Measurements from ENCODE around the gene LHFPL4. TPM values are rescaled to one million over a fixed set of nuclear protein-coding genes. Genes with fewer than 3 reads are reported as not detected.

Gene LHFPL4
- polyA plus RNA-seq, 1 experiment, result not detected

GRCh38 chr3:9480265-9480664, 73.4 kb downstream of the LHFPL4 start:
- ChIA-PET CTCF (no interaction called here), POLR2A (interaction anchor here (0.5 kb wide), 1 partner anchor 28 kb away, joined by 5 read pairs; no protein-coding TSS in a partner anchor)
- H3K9me3 ChIP-seq (ENCODE audit: control insufficient read depth, insufficient read depth, low read length), result no peaks in the 10 kb centered on the region
- no peak for DNase-seq (ENCODE audit: low read depth, low spot score)
- no peak overlapping the region for H3K4me3 ChIP-seq (ENCODE audit: low read depth, low read length)
- H3K27me3 ChIP-seq (ENCODE audit: control insufficient read depth, insufficient read depth, low read length), result no peaks in the 10 kb centered on the region
- no peak for TF ChIP-seq CTCF (IDR thresholded peaks at IDR 0.05; ENCODE audit: low read depth, low read length)
- no peak overlapping the region for H3K27ac ChIP-seq (ENCODE audit: low read depth, low read length)

GRCh38 chr3:9476935-9477334, 76.7 kb downstream of the LHFPL4 start:
- POLR2A ChIA-PET, result interaction anchor here (0.6 kb wide), 1 partner anchor 52 kb away, joined by 11 read pairs; no protein-coding TSS in a partner anchor
- H3K27ac ChIP-seq (ENCODE audit: low read depth, low read length), result no peak overlapping the region
- H3K9me3 ChIP-seq (ENCODE audit: control insufficient read depth, insufficient read depth, low read length), result no peaks in the 10 kb centered on the region
- no peak for TF ChIP-seq CTCF (IDR thresholded peaks at IDR 0.05; ENCODE audit: low read depth, low read length)
- no peak for DNase-seq (ENCODE audit: low read depth, low spot score)
- CTCF ChIA-PET, result no interaction called here
- H3K27me3 ChIP-seq (ENCODE audit: control insufficient read depth, insufficient read depth, low read length), result no peaks in the 10 kb centered on the region
- H3K4me3 ChIP-seq (ENCODE audit: low read depth, low read length), result no peak overlapping the region

- ChIA-PET CTCF (no interaction called here), POLR2A (no interaction called here)
- Histone ChIP-seq H3K4me3 (ENCODE audit: low read depth, low read length) (no peak overlapping the region), H3K9me3 (ENCODE audit: control insufficient read depth, insufficient read depth, low read length) (no peaks in the 10 kb centered on the region), H3K27me3 (ENCODE audit: control insufficient read depth, insufficient read depth, low read length) (no peaks in the 10 kb centered on the region), H3K27ac (ENCODE audit: low read depth, low read length) (no peak overlapping the region)
- no peak for DNase-seq (ENCODE audit: low read depth, low spot score)
- no peak for TF ChIP-seq CTCF (IDR thresholded peaks at IDR 0.05; ENCODE audit: low read depth, low read length)
These were observed 79.1 kb downstream of the LHFPL4 start for GRCh38 chr3:9474482-9474881.

GRCh38 chr3:9473496-9474065, 80.0 kb downstream of the LHFPL4 start:
- POLR2A ChIA-PET, result no interaction called here
- Histone ChIP-seq H3K9me3 (ENCODE audit: control insufficient read depth, insufficient read depth, low read length) (no peaks in the 10 kb centered on the region), H3K27ac (ENCODE audit: low read depth, low read length) (no peak overlapping the region), H3K27me3 (ENCODE audit: control insufficient read depth, insufficient read depth, low read length) (no peaks in the 10 kb centered on the region), H3K4me3 (ENCODE audit: low read depth, low read length) (no peak overlapping the region)
- no peak for DNase-seq (ENCODE audit: low read depth, low spot score)
- no peak for TF ChIP-seq CTCF (IDR thresholded peaks at IDR 0.05; ENCODE audit: low read depth, low read length)
- CTCF ChIA-PET, result no interaction called here

GRCh38 chr3:9469986-9470385, 83.6 kb downstream of the LHFPL4 start:
- TF ChIP-seq CTCF (IDR thresholded peaks at IDR 0.05; ENCODE audit: low read depth, low read length), result no peak
- no peak overlapping the region for H3K4me3 ChIP-seq (ENCODE audit: low read depth, low read length)
- CTCF ChIA-PET, result no interaction called here
- H3K27ac ChIP-seq (ENCODE audit: low read depth, low read length), result no peak overlapping the region
- no peak for DNase-seq (ENCODE audit: low read depth, low spot score)
- no peaks in the 10 kb centered on the region for H3K9me3 ChIP-seq (ENCODE audit: control insufficient read depth, insufficient read depth, low read length)
- no peaks in the 10 kb centered on the region for H3K27me3 ChIP-seq (ENCODE audit: control insufficient read depth, insufficient read depth, low read length)
- POLR2A ChIA-PET, result no interaction called here

Measured in AG04450 (cell line).